HG03025 (cell line): Measurements from ENCODE around the gene BRD7.

Source experiments
- ATAC-seq: cut with Tn5 transposase; IDR thresholded peaks from one replicate; pipeline ENCODE4 v1.9.1; 2021; ENCODE audit warnings: mild to moderate bottlenecking, moderate library complexity; ENCODE audit not compliant: unreplicated experiment, low FRiP score

Gene BRD7

DNA sequence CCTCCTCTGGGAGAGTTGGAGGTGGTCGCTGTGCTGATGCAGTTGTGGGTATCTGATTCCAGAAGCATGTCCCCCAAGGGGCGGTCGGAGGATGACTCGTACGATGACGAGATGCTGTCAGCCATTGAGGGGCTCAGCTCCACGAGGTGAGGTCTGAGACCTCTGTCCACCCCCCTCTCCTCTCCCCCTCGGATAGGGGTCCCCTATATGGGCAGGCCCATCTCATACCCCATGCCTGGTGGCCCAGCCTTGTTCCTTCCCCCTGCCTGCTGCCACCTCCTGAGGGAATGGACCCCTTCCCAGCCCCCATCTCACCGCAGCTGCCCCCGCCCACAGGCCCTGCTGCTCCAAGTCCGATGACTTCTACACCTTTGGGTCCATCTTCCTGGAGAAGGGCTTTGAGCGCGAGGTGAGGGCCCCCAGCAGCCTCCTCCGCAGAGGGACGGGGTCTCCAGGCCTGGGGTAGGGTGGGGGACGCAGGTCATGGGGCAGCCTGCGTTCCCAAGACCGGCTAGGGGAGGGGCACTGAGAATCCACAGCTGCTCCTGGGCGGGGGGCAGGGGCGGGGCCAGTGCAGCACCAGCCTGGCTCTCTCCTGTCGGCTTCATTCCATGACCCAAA, 63.2 kb downstream of the BRD7 start:
- no peak for ATAC-seq

DNA sequence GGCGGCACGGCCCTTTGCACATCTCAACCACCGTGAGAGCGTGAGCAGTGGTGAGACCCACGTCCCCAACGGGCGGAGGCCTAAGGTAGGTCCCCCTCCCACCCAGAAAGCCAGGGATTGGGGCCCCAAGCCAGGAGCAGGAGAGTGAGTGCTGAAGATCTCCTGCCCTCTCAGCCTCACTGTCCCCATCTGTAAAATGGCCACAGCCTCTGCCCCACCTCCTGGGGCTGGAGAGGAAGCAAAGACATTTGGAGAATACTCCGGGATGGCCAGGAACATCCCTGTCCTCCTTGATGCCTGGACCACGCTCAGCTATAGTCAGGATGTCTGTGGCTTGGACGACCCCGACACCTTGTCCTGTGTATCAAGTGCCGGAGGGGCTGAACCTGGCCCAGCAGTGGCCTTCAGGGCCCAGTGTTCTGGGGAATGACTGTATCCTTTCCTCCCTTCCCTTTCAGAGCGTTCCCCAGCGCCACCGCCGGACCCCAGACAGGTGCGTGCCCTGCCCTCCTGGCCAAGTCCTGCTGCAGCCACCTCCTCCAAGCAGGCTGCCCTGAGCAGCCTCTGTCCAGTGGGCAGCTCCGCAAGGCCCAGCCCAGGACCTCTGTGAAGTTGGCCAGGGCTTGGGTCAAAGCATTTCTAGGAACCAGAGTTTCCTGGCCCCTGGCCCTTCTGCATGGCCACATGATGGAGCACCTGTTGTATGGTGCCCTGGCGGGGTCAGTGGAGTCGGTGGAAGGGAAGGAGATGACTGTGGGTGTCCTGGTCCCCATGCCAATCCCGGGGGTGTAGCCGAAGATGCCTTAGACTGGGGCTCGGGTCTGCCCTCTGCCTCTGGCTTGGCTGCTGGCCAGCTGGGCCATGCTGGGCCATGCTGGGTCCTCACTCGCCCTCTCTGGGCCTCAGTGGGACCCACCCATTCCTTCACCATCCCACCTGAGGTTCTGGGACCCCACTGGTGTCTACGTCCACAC, 64.0 kb downstream of the BRD7 start:
- no peak for ATAC-seq

GRCh38 chr16:50303605-50304466, 65.0 kb downstream of the BRD7 start:
- no peak for ATAC-seq

DNA sequence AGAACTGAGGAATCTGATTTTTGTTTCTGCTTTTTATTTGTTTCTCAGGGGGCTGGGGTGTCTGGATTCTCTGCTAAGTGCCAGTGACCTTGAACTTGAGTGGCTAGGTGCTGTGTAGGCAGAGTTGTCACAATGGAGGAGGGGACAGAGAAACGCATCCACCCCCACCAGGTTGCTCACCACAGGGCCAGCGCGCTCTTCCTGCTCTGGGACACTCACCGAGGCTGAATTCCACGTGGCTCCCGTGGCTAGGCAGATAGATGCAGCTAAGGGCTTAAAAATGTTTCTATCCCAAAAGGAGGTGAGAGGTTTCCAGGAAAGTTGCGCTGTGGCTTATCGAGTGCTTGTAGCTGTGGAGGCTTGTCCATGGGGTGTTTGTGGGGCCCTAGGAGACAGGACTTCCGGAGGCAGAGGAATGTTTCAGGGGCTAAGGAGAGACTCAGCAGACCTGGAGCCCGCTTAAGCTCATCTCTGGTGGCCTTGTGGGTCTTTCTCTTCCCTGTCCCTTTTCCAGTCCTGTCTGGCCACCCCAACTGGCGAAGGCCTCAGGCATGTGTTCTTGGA, 65.7 kb downstream of the BRD7 start:
- ATAC-seq: no peak

DNA sequence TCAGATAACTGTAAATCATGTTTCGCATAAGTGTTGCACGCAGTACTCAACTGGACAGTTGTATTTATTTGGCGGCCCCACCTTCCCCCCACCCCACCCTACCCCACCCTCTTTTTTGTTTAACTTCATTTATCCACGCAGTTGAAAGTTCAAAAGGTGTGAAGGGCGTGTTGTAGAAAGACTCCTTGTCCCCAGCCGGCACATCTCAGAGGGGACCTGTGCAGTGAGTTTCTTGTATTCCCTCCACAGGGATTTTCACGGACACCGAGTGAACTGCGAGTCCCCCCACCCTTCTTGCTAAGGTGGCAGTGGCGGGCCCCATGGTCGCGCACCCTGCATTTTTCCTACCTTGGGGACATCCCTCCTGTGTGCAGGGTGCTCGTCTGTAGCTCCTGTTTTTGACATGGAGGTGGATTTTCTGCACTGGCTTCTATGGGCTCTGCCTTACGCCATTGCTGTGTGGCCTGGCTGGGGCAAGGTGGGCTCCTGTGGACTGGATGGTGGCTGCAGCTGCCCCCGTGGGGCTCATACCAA, 66.2 kb downstream of the BRD7 start:
- ATAC-seq: no peak

- no peak for ATAC-seq
These were observed 66.9 kb downstream of the BRD7 start for GRCh38 chr16:50301626-50302471.

DNA sequence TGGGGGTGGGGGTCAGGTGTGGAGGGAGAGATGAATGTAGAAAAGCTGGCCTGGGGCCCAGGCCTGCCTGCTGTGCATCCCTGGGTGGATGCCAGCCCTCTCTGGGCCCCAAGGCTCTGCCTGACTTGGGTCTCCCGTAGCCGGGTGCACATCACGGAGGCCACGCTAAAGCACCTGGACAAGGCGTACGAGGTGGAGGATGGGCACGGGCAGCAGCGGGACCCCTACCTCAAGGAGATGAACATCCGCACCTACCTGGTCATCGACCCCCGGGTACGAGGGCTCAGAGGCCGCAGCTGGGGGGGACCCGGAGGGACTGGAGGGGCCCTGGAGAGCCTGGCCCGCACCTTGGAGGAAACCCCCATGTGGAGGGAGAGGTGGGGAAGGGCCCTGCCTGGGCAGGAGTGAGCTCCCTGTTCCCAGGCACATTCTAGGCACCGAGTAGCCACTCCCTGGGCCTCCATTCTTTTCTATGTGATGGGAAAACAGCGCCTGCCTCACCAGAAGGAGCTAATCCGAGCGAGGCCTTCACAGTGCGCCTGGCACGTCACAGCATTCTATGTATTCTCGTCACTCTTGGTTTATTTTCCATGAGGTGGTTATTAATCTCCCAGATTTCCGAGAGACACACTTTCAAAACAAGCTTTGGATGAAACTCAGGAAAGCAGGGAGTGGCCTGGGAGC, 67.7 kb downstream of the BRD7 start:
- no peak for ATAC-seq

- no peak for ATAC-seq
These were observed 69.2 kb downstream of the BRD7 start for GRCh38 chr16:50299508-50300105.

DNA sequence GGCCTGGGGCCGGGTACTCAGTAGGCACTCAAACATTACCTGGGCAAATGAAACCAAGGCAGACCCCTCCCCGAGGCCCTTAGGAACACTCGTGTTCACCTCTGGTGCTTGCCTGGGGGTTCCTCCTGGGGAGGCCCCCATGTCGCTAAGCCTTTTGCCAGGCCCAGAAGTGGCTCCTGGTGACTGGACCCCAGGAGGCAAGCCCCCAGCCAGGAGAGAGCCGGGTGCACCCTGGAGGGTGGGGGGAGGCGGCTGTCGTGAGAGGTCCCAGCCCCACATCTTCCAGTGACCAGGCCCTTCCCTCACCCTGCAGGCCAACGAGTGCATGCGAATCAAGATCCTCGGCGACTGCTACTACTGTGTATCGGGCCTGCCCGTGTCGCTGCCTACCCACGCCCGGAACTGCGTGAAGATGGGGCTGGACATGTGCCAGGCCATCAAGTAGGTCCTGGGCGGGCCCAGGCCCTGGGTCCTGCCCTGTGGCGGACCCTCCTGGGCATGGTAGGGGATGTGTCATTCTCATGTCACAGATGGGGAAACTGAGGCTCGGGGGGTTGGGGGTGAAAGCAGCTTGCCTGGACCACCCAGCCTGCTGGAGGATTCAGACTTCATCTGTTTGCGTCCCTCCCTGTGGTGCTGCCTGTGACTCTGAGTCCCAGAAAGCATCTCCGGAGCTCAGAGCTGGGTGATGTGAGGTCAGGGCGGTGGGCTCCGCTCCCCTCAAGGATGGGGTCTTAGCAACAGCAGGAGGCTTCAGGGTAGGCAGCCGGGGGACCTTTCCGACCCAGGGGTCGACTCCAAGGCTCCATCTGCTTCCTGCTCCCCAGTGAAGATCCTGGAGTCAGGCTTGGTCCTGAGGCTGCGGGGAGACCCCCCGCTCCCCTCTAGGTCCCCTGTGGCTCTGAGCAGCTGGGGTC, 69.9 kb downstream of the BRD7 start:
- no peak for ATAC-seq

- no peak for ATAC-seq
These were observed 70.7 kb downstream of the BRD7 start for GRCh38 chr16:50298075-50298460.

DNA sequence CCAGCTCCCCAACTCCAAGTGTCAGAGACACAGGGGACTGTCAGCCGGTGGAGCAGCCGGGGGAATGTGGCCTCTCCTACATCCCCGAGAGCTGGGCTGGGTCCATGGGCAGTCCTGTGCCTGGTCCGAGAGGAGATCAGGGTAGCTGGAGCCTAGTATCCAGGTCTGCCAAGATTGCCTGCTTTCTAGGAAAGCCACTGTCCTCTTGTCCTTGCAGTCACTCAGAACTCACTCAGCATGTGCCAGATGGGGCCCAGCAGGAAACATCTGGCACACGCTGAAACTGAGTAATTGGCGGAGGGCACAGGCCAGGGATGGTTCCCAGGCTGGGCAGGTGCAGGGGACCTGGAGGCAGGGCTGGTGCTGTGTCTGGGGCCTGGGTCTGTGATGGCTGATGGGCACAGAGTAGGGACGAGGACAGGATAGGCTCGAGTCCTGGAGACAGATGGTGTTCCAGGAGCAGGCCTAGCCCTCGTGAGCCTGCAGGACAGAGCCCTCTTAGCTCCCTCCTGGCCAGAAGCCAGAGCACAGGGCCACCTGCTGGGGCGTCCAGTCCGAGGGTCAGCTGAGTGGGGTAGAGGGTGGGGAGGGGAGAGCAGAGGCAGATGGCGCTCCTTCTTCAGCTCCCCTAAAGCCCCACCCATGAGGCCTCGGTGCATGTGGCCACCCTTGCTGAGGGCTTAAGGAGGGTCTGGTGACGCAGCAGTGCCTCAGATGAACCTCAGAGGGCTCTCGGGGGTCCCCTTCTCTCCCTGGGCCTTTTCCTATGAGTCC, 71.3 kb downstream of the BRD7 start:
- ATAC-seq: no peak

DNA sequence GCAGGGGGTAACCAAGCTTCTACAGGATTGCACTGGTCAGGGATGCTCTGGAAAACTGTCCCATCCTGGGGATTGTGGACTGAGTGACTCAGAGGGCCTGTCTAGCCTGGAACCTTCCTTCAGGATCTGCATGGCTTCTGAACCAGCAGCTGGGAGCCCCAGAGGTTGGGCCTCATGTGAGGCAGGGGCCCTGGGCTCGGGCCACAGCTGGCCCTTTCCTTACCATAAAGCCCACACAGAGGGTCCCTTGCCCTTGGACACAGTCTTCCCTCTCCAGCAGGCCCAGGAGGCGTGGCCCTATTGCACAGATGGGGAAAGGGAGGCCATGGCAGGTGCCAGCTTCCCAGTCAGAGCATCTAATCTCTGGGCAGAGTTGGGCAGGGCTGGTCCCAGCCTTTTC, 72.0 kb downstream of the BRD7 start:
- ATAC-seq: no peak

- no peak for ATAC-seq
These were observed 73.2 kb downstream of the BRD7 start for GRCh38 chr16:50295541-50296132.

DNA sequence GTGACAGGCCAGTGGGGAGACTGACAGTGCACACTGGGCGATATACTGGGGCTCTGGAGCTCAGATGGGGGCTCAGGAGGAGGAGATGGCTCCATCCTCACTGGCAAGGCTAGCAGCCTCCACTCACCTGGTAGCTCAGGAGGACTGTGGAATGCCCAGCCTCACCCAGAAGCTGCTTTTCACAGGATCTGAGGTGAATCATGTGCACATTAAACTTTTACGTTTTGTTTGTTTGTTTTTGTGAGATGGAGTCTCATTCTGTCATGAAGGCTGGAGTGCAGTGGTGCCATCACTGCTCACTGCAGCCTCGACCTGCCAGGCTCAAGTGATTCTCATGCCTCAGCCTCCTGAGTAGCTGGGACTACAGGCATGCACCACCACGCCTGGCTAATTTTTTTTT, 73.8 kb downstream of the BRD7 start:
- no peak for ATAC-seq

- ATAC-seq: no peak
These were observed 74.6 kb downstream of the BRD7 start for GRCh38 chr16:50293994-50294855.
